Occipital lobe (tissue), 2 donors: ENCODE measurements around the gene TXNDC16. TPM values are rescaled to one million over a fixed set of nuclear protein-coding genes. Genes with fewer than 3 reads are reported as not detected.

Source experiments
- DNase-seq: peaks from one replicate; lab custom pipeline; 2025; lab: John Stamatoyannopoulos, UW
- total RNA-seq: library from RNA; depleted of rRNA; stranded (reverse); fragments of >200 nt; gene quantifications from one replicate; pipeline ENCODE4 v1.2.3, GENCODE V29; 2014

The TXNDC16 gene
- total RNA-seq, 1 donor from 2014 or later: 73.8 TPM

GRCh38 chr14:52447236-52447635, 105.1 kb downstream of the TXNDC16 start:
- no peak for DNase-seq

- no peak for DNase-seq
These were observed 106.0 kb downstream of the TXNDC16 start for GRCh38 chr14:52446355-52446754.

- DNase-seq: no peak
These were observed 108.8 kb downstream of the TXNDC16 start for GRCh38 chr14:52443506-52443905.

GRCh38 chr14:52442602-52443001, 109.7 kb downstream of the TXNDC16 start:
- no peak for DNase-seq

- DNase-seq: no peak
These were observed 110.1 kb downstream of the TXNDC16 start for GRCh38 chr14:52442166-52442565.

- DNase-seq: no peak
These were observed 112.8 kb downstream of the TXNDC16 start for GRCh38 chr14:52439476-52439875.

- DNase-seq: no peak
These were observed 117.3 kb downstream of the TXNDC16 start for GRCh38 chr14:52434955-52435354.

- no peak for DNase-seq
These were observed 121.8 kb downstream of the TXNDC16 start for GRCh38 chr14:52430474-52430873.

- DNase-seq: no peak
These were observed 122.9 kb downstream of the TXNDC16 start for GRCh38 chr14:52429451-52429850.

GRCh38 chr14:52427460-52427859, 124.8 kb downstream of the TXNDC16 start:
- DNase-seq: no peak

- DNase-seq: no peak
These were observed 129.5 kb downstream of the TXNDC16 start for GRCh38 chr14:52422650-52423356.

GRCh38 chr14:52417139-52417538, 135.2 kb downstream of the TXNDC16 start:
- DNase-seq: no peak

GRCh38 chr14:52413729-52414408, 138.4 kb downstream of the TXNDC16 start:
- DNase-seq: no peak

- DNase-seq: no peak
These were observed 139.9 kb downstream of the TXNDC16 start for GRCh38 chr14:52412426-52412825.

GRCh38 chr14:52405314-52405713, 147.0 kb downstream of the TXNDC16 start:
- DNase-seq: no peak

GRCh38 chr14:52402812-52403526, 149.3 kb downstream of the TXNDC16 start:
- DNase-seq: no peak

- DNase-seq: no peak
These were observed 151.5 kb downstream of the TXNDC16 start for GRCh38 chr14:52400846-52401245.

GRCh38 chr14:52399921-52400595, 152.2 kb downstream of the TXNDC16 start:
- no peak for DNase-seq

- no peak for DNase-seq
These were observed 153.2 kb downstream of the TXNDC16 start for GRCh38 chr14:52399104-52399503.

- DNase-seq: no peak
These were observed 154.5 kb downstream of the TXNDC16 start for GRCh38 chr14:52397844-52398243.

- no peak for DNase-seq
These were observed 156.6 kb downstream of the TXNDC16 start for GRCh38 chr14:52395728-52396127.
